ENCODE data around the gene IPPK. TPM values are rescaled to one million over a fixed set of nuclear protein-coding genes. Genes with fewer than 3 reads are reported as not detected.

Gene IPPK
- total and polyA plus RNA-seq, 2 donors (not counting 1 experiment from before 2014, with no cell fraction given) = 6.8 to 8.7 TPM

- ATAC-seq (ENCODE audit: low read depth) (no peak), DNase-seq (no peak)
- no peak for TF ChIP-seq EZH2 (IDR thresholded peaks at IDR 0.05; ENCODE audit: borderline replicate concordance, insufficient read depth, low read depth, low read length, poor library complexity, severe bottlenecking)
- TF ChIP-seq CTCF (IDR thresholded peaks at IDR 0.05) = no peak
- ChIA-PET POLR2A (no interaction called here), CTCF (no interaction called here)
- no peak overlapping the region for H3K4me2 ChIP-seq (replicated peaks; ENCODE audit: low read depth, low read length, poor library complexity, severe bottlenecking)
- H3K27ac ChIP-seq (ENCODE audit: low read length in 2 of 2) = no peak overlapping the region
- peaks cover 72% of the 10 kb centered on the region for H3K79me2 ChIP-seq (ENCODE audit: control insufficient read depth, insufficient read depth, low read length)
- H3K9me3 ChIP-seq (ENCODE audit: control extremely low read depth in 1 of 3, control insufficient read depth in 2 of 3, insufficient read depth in 1 of 3, low read length in 2 of 3) = peaks cover 0 to 3% (median 0%) of the 10 kb centered on the region in 3 donors
- peaks cover 17% of the 10 kb centered on the region for H3K4me1 Mint-ChIP-seq
- no peak overlapping the region for H3K4me3 ChIP-seq (ENCODE audit: control extremely low read depth in 1 of 5, extremely low read depth in 1 of 5, insufficient read depth in 1 of 5, low read depth in 2 of 5, low read length in 4 of 5)
- no peaks in the 10 kb centered on the region for H3K27me3 Mint-ChIP-seq
- intact Hi-C loops (cut with micrococcal nuclease) = no loop called here
- peaks cover 0 to 41% of the 10 kb centered on the region in 2 experiments for H3K36me3 ChIP-seq (replicated peaks in 1 of 2; ENCODE audit: control extremely low read depth in 1 of 2, control insufficient read depth in 1 of 2, extremely low read depth in 1 of 2, insufficient read depth in 2 of 2, low read length in 1 of 2)
- H3K9ac ChIP-seq (ENCODE audit: low read length) = no peak overlapping the region
- H2AFZ ChIP-seq (ENCODE audit: insufficient read depth, low read depth, low read length, poor library complexity, severe bottlenecking) = no peak overlapping the region
- no peaks in the 10 kb centered on the region for H3K9me3 Mint-ChIP-seq (ENCODE audit: insufficient read depth)
- H3K4me3 Mint-ChIP-seq = no peak overlapping the region
- 100% methylated on average over 5 of the region's 7 CpGs for WGBS (ENCODE audit: insufficient coverage)
- no peak overlapping the region for H3K27ac Mint-ChIP-seq
- H3K27me3 ChIP-seq (replicated peaks in 1 of 4; ENCODE audit: control extremely low read depth in 1 of 4, control insufficient read depth in 3 of 4, insufficient read depth in 4 of 4, low read length in 3 of 4) = no peaks in the 10 kb centered on the region
- peaks cover 25% of the 10 kb centered on the region for H4K20me1 ChIP-seq (ENCODE audit: control insufficient read depth, insufficient read depth, low read length, poor library complexity, severe bottlenecking)
- peaks cover 0 to 12% of the 10 kb centered on the region in 2 donors for H3K4me1 ChIP-seq (ENCODE audit: control insufficient read depth in 2 of 2, insufficient read depth in 2 of 2, low read length in 2 of 2)
Observed at GRCh38 chr9:92658176-92658575, 11.8 kb downstream of the IPPK start.

DNA sequence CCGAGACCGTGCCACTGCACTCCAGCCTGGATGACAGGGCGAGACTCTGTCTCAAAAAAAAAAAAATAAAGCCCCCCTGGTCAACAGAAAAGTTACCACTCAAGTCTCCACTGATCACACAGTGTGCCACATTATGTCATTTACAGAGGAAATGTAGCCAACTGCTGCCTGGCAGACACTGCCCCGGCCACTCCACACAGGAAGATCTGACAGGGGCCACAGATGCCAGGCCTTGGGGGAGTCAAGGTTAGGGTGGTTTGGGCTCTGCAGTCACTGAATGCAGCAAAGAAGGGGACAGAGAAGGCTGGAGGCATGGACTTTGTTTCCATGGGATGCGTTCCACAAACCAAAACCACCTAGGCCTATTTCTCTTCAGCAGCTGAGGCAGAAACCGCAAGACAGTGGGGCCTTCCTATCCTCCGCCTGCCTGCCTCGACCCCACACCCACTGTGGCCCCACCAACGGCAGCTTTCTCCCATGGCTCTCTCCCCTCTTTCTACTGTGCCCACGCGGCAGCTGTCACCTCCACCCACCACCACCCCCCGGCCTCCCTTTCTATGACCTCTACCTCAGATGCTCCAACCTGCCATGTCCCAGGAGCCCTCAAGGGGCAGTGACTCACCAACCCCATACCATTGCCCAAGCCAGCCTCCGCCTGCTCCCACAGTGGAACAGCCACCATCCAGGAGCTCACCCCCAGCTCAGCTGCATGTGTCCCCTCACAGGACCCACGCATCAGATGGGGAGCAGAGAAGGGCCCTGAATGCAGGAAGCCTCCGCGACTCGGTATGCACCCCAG, 12.4 kb downstream of the IPPK start:
- H3K27ac Mint-ChIP-seq = no peak overlapping the region
- H3K4me1 ChIP-seq (ENCODE audit: control insufficient read depth in 2 of 2, insufficient read depth in 2 of 2, low read length in 2 of 2) = peaks cover 0 to 12% of the 10 kb centered on the region in 2 donors
- DNase-seq = no peak
- H3K27ac ChIP-seq (ENCODE audit: low read length in 2 of 2) = no peak overlapping the region
- ATAC-seq (ENCODE audit: low read depth) = no peak
- no peaks in the 10 kb centered on the region for H3K27me3 ChIP-seq (replicated peaks in 1 of 4; ENCODE audit: control extremely low read depth in 1 of 4, control insufficient read depth in 3 of 4, insufficient read depth in 4 of 4, low read length in 3 of 4)
- no peak overlapping the region for H2AFZ ChIP-seq (ENCODE audit: insufficient read depth, low read depth, low read length, poor library complexity, severe bottlenecking)
- POLR2A ChIA-PET = no interaction called here
- no peak overlapping the region for H3K4me3 Mint-ChIP-seq
- H3K27me3 Mint-ChIP-seq = no peaks in the 10 kb centered on the region
- no peak overlapping the region for H3K9ac ChIP-seq (ENCODE audit: low read length)
- CTCF ChIA-PET = no interaction called here
- H3K4me2 ChIP-seq (replicated peaks; ENCODE audit: low read depth, low read length, poor library complexity, severe bottlenecking) = no peak overlapping the region
- peaks cover 17% of the 10 kb centered on the region for H3K4me1 Mint-ChIP-seq
- peaks cover 21% of the 10 kb centered on the region for H4K20me1 ChIP-seq (ENCODE audit: control insufficient read depth, insufficient read depth, low read length, poor library complexity, severe bottlenecking)
- no peak overlapping the region for H3K4me3 ChIP-seq (ENCODE audit: control extremely low read depth in 1 of 5, extremely low read depth in 1 of 5, insufficient read depth in 1 of 5, low read depth in 2 of 5, low read length in 4 of 5)
- no peak for TF ChIP-seq CTCF (IDR thresholded peaks at IDR 0.05)
- no peak for TF ChIP-seq EZH2 (IDR thresholded peaks at IDR 0.05; ENCODE audit: borderline replicate concordance, insufficient read depth, low read depth, low read length, poor library complexity, severe bottlenecking)
- H3K79me2 ChIP-seq (ENCODE audit: control insufficient read depth, insufficient read depth, low read length) = peaks cover 65% of the 10 kb centered on the region
- peaks cover 0 to 36% of the 10 kb centered on the region in 2 experiments for H3K36me3 ChIP-seq (replicated peaks in 1 of 2; ENCODE audit: control extremely low read depth in 1 of 2, control insufficient read depth in 1 of 2, extremely low read depth in 1 of 2, insufficient read depth in 2 of 2, low read length in 1 of 2)
- H3K9me3 Mint-ChIP-seq (ENCODE audit: insufficient read depth) = no peaks in the 10 kb centered on the region
- intact Hi-C loops (cut with micrococcal nuclease) = no loop called here
- peaks cover 0 to 3% (median 0%) of the 10 kb centered on the region in 3 donors for H3K9me3 ChIP-seq (ENCODE audit: control extremely low read depth in 1 of 3, control insufficient read depth in 2 of 3, insufficient read depth in 1 of 3, low read length in 2 of 3)
- WGBS (ENCODE audit: insufficient coverage) = 96% methylated on average over 14 of the region's 17 CpGs
